DMS53 (cell line): ENCODE measurements around the gene STX3.
"Not testable (repeated sequence)": the region's sequence is repeated elsewhere in the genome, so short reads cannot be mapped to it uniquely, and the experiment has no call there.

Experiments
- DNase-seq: peaks from one replicate; lab custom pipeline; 2025; lab: John Stamatoyannopoulos, UW

Gene STX3

GRCh38 chr11:59791639-59792038 lies 36.5 kb downstream of the STX3 start:
- DNase-seq = no peak

- DNase-seq = no peak
Observed at GRCh38 chr11:59792507-59792906, 37.3 kb downstream of the STX3 start.

- DNase-seq = no peak
Observed at GRCh38 chr11:59794417-59794816, 39.2 kb downstream of the STX3 start.

GRCh38 chr11:59800390-59801025 lies 45.3 kb downstream of the STX3 start:
- DNase-seq = no peak

- DNase-seq = peak; percentile 7
Observed at GRCh38 chr11:59801160-59801706, 46.1 kb downstream of the STX3 start.

- DNase-seq = peak; percentile 45
Observed at GRCh38 chr11:59801981-59802638, 46.9 kb downstream of the STX3 start.

GRCh38 chr11:59802639-59803176 lies 47.5 kb downstream of the STX3 start:
- DNase-seq = peak; percentile 50

- no peak for DNase-seq
Observed at GRCh38 chr11:59804061-59804460, 48.9 kb downstream of the STX3 start.

- DNase-seq = no peak
Observed at GRCh38 chr11:59807047-59807610, 52.0 kb downstream of the STX3 start.

GRCh38 chr11:59810189-59810910 lies 55.2 kb downstream of the STX3 start, which contains the start of gene MRPL16:
TSS of gene MRPL16 (minus strand) at chr11:59810778. CDS start at chr11:59810658, 120 bp downstream.
- DNase-seq = peak; percentile 97

GRCh38 chr11:59810911-59811259 lies 55.7 kb downstream of the STX3 start:
- DNase-seq = no peak

- DNase-seq = no peak
Observed at GRCh38 chr11:59812220-59812619, 57.0 kb downstream of the STX3 start.

- no peak for DNase-seq
Observed at GRCh38 chr11:59813364-59813763, 58.2 kb downstream of the STX3 start.

GRCh38 chr11:59814021-59814420 lies 58.8 kb downstream of the STX3 start:
- DNase-seq = no peak

GRCh38 chr11:59815754-59816153 lies 60.6 kb downstream of the STX3 start:
- no peak for DNase-seq

GRCh38 chr11:59816434-59816833 lies 61.3 kb downstream of the STX3 start:
- not testable (repeated sequence) for DNase-seq

- DNase-seq = no peak
Observed at GRCh38 chr11:59818572-59818971, 63.4 kb downstream of the STX3 start.

GRCh38 chr11:59822989-59823566 lies 67.9 kb downstream of the STX3 start:
- DNase-seq = peak; percentile 79

GRCh38 chr11:59829358-59829757 lies 74.2 kb downstream of the STX3 start:
- no peak for DNase-seq

GRCh38 chr11:59833602-59834001 lies 78.4 kb downstream of the STX3 start:
- DNase-seq = no peak

GRCh38 chr11:59839615-59840014 lies 84.4 kb downstream of the STX3 start:
- DNase-seq = peak; percentile 10

- DNase-seq = no peak
Observed at GRCh38 chr11:59841514-59841913, 86.3 kb downstream of the STX3 start.
